H1 (cell line): ENCODE measurements around the gene DNAJC22. TPM values are rescaled to one million over a fixed set of nuclear protein-coding genes. Genes with fewer than 3 reads are reported as not detected.

Experiments
- CTCF ChIA-PET: fragments of 300-600 bp; sonication (Branson Sonifier 250); formaldehyde crosslinking; loops from one replicate; lab custom pipeline; 2021; ENCODE audit not compliant: partially characterized antibody; lab: Charles Lee
- POLR2A ChIA-PET: fragments of 300-600 bp; sonication (Branson Sonifier 250); formaldehyde crosslinking; loops from one replicate; lab custom pipeline; 2021; ENCODE audit warnings: inconsistent platforms; ENCODE audit not compliant: partially characterized antibody; lab: Charles Lee
- DNase-seq, 2 experiments: peaks; one replicate each; pipeline versions ENCODE4 v3.0.0 to v3.0.0-alpha.2; 2010 to 2022; ENCODE audit warnings: low spot score in 2 of 2, low read depth in 1 of 2, mixed read lengths in 1 of 2
- FAIRE-seq: peaks from 2 replicates; lab custom pipeline; 2011; peaks lifted over from hg19 to GRCh38; lab: Jason Lieb, UNC
- H2AFZ ChIP-seq: 2 replicates; pipeline ENCODE4 v1.8.1; 2012; ENCODE audit warnings: low read length, inconsistent platforms
- H2AK5ac ChIP-seq: 2 replicates; pipeline ENCODE4 v1.6.1; 2013; ENCODE audit warnings: low read depth, low read length
- H2BK120ac ChIP-seq: replicated peaks from 2 replicates; pipeline ENCODE3; 2013; ENCODE audit warnings: low read depth, low read length, inconsistent platforms
- H2BK12ac ChIP-seq: 2 replicates; pipeline ENCODE4 v1.6.1; 2013; ENCODE audit warnings: low read depth, low read length
- H2BK15ac ChIP-seq: 2 replicates; pipeline ENCODE4 v1.6.1; 2013; ENCODE audit warnings: low read length
- H2BK20ac ChIP-seq: 2 replicates; pipeline ENCODE4 v1.6.1; 2013; ENCODE audit warnings: low read length
- H2BK5ac ChIP-seq: 2 replicates; pipeline ENCODE4 v1.6.1; 2013; ENCODE audit warnings: low read depth, low read length
- H3K14ac ChIP-seq: 2 replicates; pipeline ENCODE4 v1.6.1; 2013; ENCODE audit warnings: inconsistent platforms; ENCODE audit not compliant: insufficient read length
- H3K18ac ChIP-seq: 2 replicates; pipeline ENCODE4 v1.6.1; 2013; ENCODE audit warnings: low read length; ENCODE audit errors: extremely low read depth
- H3K23ac ChIP-seq: 2 replicates; pipeline ENCODE4 v1.6.1; 2013; ENCODE audit warnings: inconsistent platforms; ENCODE audit not compliant: insufficient read length
- H3K23me2 ChIP-seq: 2 replicates; pipeline ENCODE4 v1.6.1; 2013; ENCODE audit warnings: low read depth, low read length
- H3K27ac ChIP-seq: 2 replicates; pipeline ENCODE4 v1.6.1; 2011; ENCODE audit warnings: low read depth, low read length, inconsistent platforms
- H3K27me3 ChIP-seq, 4 experiments: replicated peaks in 1 of 4; 1 replicate in 1 of 4; 2 replicates in 3 of 4; pipeline versions ENCODE4 v1.6.1 to v1.8.1; 2011 to 2013; ENCODE audit warnings: low read length in 3 of 4, mild to moderate bottlenecking in 3 of 4, inconsistent platforms in 2 of 4, mixed read lengths in 2 of 4, moderate library complexity in 1 of 4; ENCODE audit not compliant: control insufficient read depth in 3 of 4, insufficient read depth in 3 of 4; ENCODE audit errors: extremely low read depth in 1 of 4
- H3K36me3 ChIP-seq, 4 experiments: 2 replicates each; pipeline versions ENCODE4 v1.6.1 to v1.8.1; 2011 to 2013; ENCODE audit warnings: mild to moderate bottlenecking in 4 of 4, low read length in 3 of 4, moderate library complexity in 2 of 4, control low read depth in 1 of 4, inconsistent platforms in 1 of 4; ENCODE audit not compliant: insufficient read depth in 4 of 4, control insufficient read depth in 2 of 4
- H3K4ac ChIP-seq: replicated peaks from 2 replicates; pipeline ENCODE3; 2013; ENCODE audit warnings: low read length, low read depth, mixed read lengths, inconsistent platforms; ENCODE audit not compliant: insufficient read length
- H3K4me1 ChIP-seq, 4 experiments: replicated peaks in 1 of 4; 1 replicate in 1 of 4; 2 replicates in 3 of 4; pipeline versions ENCODE4 v1.6.1 to v1.8.1; 2011 to 2013; ENCODE audit warnings: low read length in 3 of 4, inconsistent platforms in 2 of 4, mixed read lengths in 1 of 4; ENCODE audit not compliant: insufficient read depth in 4 of 4, control insufficient read depth in 3 of 4
- H3K4me2 ChIP-seq, 2 experiments: 2 replicates each; pipeline versions ENCODE4 v1.6.1 to v1.8.1; 2011 to 2013; ENCODE audit warnings: low read depth in 2 of 2, low read length in 2 of 2, control low read depth in 1 of 2, inconsistent platforms in 1 of 2, mild to moderate bottlenecking in 1 of 2; ENCODE audit not compliant: insufficient read depth in 1 of 2
- H3K4me3 ChIP-seq, 4 experiments: fragments of 200-600, 300-600 bp in 1 of 4; sonication (generic), shearing (Covaris generic), sonication (Bioruptor Twin) in 1 of 4; 2 replicates each; pipeline versions ENCODE4 v1.5.1 to v1.8.1; 2011 to 2016; ENCODE audit warnings: low read length in 4 of 4, low read depth in 3 of 4, control low read depth in 2 of 4, inconsistent platforms in 2 of 4, mild to moderate bottlenecking in 2 of 4, mixed read lengths in 1 of 4, moderate library complexity in 1 of 4; ENCODE audit not compliant: insufficient read depth in 2 of 4; ENCODE audit errors: extremely low read depth in 1 of 4
- H3K56ac ChIP-seq: replicated peaks from 2 replicates; pipeline ENCODE3; 2013; ENCODE audit warnings: low read depth, mild to moderate bottlenecking, mixed read lengths, low read length, inconsistent platforms; ENCODE audit not compliant: insufficient read length
- H3K79me1 ChIP-seq: 2 replicates; pipeline ENCODE4 v1.6.1; 2013; ENCODE audit warnings: low read depth, low read length, control low read depth
- H3K79me2 ChIP-seq, 2 experiments: 2 replicates each; pipeline versions ENCODE4 v1.6.1 to v1.8.1; 2012 to 2013; ENCODE audit warnings: low read length in 2 of 2, mild to moderate bottlenecking in 2 of 2, inconsistent platforms in 1 of 2; ENCODE audit not compliant: insufficient read depth in 2 of 2, control insufficient read depth in 1 of 2
- H3K9ac ChIP-seq, 4 experiments: replicated peaks in 1 of 4; 1 replicate in 1 of 4; 2 replicates in 3 of 4; pipeline versions ENCODE4 v1.6.1 to v1.8.1; 2011 to 2013; ENCODE audit warnings: low read depth in 3 of 4, low read length in 3 of 4, control low read depth in 2 of 4, mild to moderate bottlenecking in 2 of 4, moderate library complexity in 2 of 4, inconsistent platforms in 1 of 4; ENCODE audit errors: extremely low read depth in 1 of 4
- H3K9me3 ChIP-seq, 2 experiments: 2 replicates each; pipeline versions ENCODE4 v1.6.1 to v1.8.1; 2012 to 2013; ENCODE audit warnings: mild to moderate bottlenecking in 2 of 2, moderate library complexity in 2 of 2, control low read depth in 1 of 2, inconsistent platforms in 1 of 2, low read depth in 1 of 2, low read length in 1 of 2, mixed read lengths in 1 of 2; ENCODE audit not compliant: insufficient read depth in 2 of 2
- H4K20me1 ChIP-seq, 2 experiments: replicated peaks in 1 of 2; 2 replicates each; pipeline versions ENCODE3 to v1.8.1; 2011 to 2013; ENCODE audit warnings: inconsistent platforms in 2 of 2, low read length in 2 of 2, mild to moderate bottlenecking in 1 of 2; ENCODE audit not compliant: insufficient read depth in 2 of 2, control insufficient read depth in 1 of 2
- H4K5ac ChIP-seq: 2 replicates; pipeline ENCODE4 v1.6.1; 2013; ENCODE audit warnings: low read length, low read depth, mixed read lengths, inconsistent platforms; ENCODE audit not compliant: insufficient read length
- H4K8ac ChIP-seq: 2 replicates; pipeline ENCODE4 v1.8.0; 2013; ENCODE audit warnings: mild to moderate bottlenecking, moderate library complexity, low read length, inconsistent platforms; ENCODE audit not compliant: insufficient read depth; ENCODE audit errors: extremely low read depth
- H4K91ac ChIP-seq: replicated peaks from 2 replicates; pipeline ENCODE3; 2013; ENCODE audit warnings: low read length, mixed read lengths, inconsistent platforms; ENCODE audit not compliant: insufficient read length
- POLR2A ChIP-seq, 2 experiments: IDR thresholded peaks; 1 replicate in 1 of 2; 2 replicates in 1 of 2; pipeline ENCODE4 v1.6.1; 2011; ENCODE audit warnings: low read depth in 2 of 2, low read length in 2 of 2, mild to moderate bottlenecking in 2 of 2; ENCODE audit errors: control extremely low read depth in 1 of 2
- RNF2 ChIP-seq: fragments of 200-900, 300-1000 bp; sonication (generic); IDR thresholded peaks from 2 replicates; pipeline ENCODE4 v1.7.1; 2016; ENCODE audit warnings: borderline replicate concordance, low read depth, mild to moderate bottlenecking, antibody characterized with exemption, low read length; ENCODE audit not compliant: poor library complexity, severe bottlenecking; ENCODE audit errors: missing control alignments
- SIRT6 ChIP-seq: IDR thresholded peaks from one replicate; pipeline ENCODE4 v1.7.1; 2012; ENCODE audit warnings: low read length, inconsistent platforms
- SRF ChIP-seq: IDR thresholded peaks from 2 replicates; pipeline ENCODE4 v1.6.1; 2011; ENCODE audit warnings: mild to moderate bottlenecking, low read depth, low read length, moderate library complexity
- WGBS, 2 experiments: shearing (Covaris generic) in 1 of 2; methylation state at CpG; one replicate each; pipeline versions ENCODE4 v1.1.6 to v1.1.7; 2013 to 2015; ENCODE audit warnings: low lambda C conversion rate in 2 of 2, mixed read lengths in 2 of 2, inconsistent platforms in 1 of 2, low coverage in 1 of 2, missing lambda C conversion rate in 1 of 2; ENCODE audit not compliant: insufficient replicate concordance in 2 of 2, insufficient coverage in 1 of 2, insufficient read length in 1 of 2; ENCODE audit errors: extremely low coverage in 1 of 2, missing lambda C conversion rate in 1 of 2; 5-methylcytosine and 5-hydroxymethylcytosine counted together
- polyA plus RNA-seq, 7 experiments: library from polyadenylated mRNA; depleted of rRNA in 3 of 7; stranded (reverse) in 5 of 7; unstranded in 2 of 7; fragments of >200 nt in 5 of 7; fragments of 200-250 nt in 2 of 7; gene quantifications; 1 replicate in 5 of 7; 2 replicates in 1 of 7; 4 replicates in 1 of 7; pipeline versions ENCODE4 v1.2.1 to v1.2.3, GENCODE V29; 2011 to 2013; ENCODE audit warnings: missing spikeins in 2 of 7, mixed read lengths in 2 of 7
- total RNA-seq: library from RNA; stranded (reverse); fragmentation: NEBNext Ultra II Directional; extraction: Animal tissue kit (Norgen Biotek cat#: 25700); gene quantifications from 2 replicates; pipeline ENCODE4 v1.2.1, GENCODE V29; 2021

The DNAJC22 gene
- total and polyA plus RNA-seq, 2 of the 8 experiments (the other 6 are each of a cell fraction or from before 2014, with no cell fraction given), result 0.20 to 0.39 TPM

- Histone ChIP-seq H2BK12ac (0 out of 2 replicates have a peak overlapping the region, but pooled peaks have one; percentile 31), H4K5ac (no peak overlapping the region), H2BK120ac (no peak overlapping the region), H2BK20ac (no peak overlapping the region), H3K79me2 (no peaks in the 10 kb centered on the region), H2BK15ac (0 out of 2 replicates have a peak overlapping the region, but pooled peaks have one; percentile 61), H3K27me3 (peaks cover 61 to 87% (median 80%) of the 10 kb centered on the region in 4 experiments), H3K56ac (no peak overlapping the region), H3K27ac (no peak overlapping the region), H4K91ac (no peak overlapping the region), H4K8ac (no peak overlapping the region), H3K36me3 (peaks cover 0 to 14% (median 4%) of the 10 kb centered on the region in 4 experiments; a peak in 3 of 8 replicates), H3K4me2 (peak overlapping the region in 1 of 2 experiments; percentile 70; a peak in 1 of 4 replicates), H3K18ac (no peak overlapping the region), H3K14ac (no peak overlapping the region), H3K4ac (no peak overlapping the region), H3K4me3 (0 out of 8 replicates have a peak overlapping the region, but pooled peaks of 1 of the 4 experiments have one; percentile 63), H4K20me1 (peaks cover 4 to 9% of the 10 kb centered on the region in 2 experiments), H3K23me2 (peaks cover 7% of the 10 kb centered on the region; the same call in 1 of the 2 replicates), H3K4me1 (peaks cover 0 to 29% (median 17%) of the 10 kb centered on the region in 4 experiments; a peak in 6 of 7 replicates), H3K9me3 (peaks cover 0 to 6% of the 10 kb centered on the region in 2 experiments; a peak in 1 of 4 replicates), H3K79me1 (no peaks in the 10 kb centered on the region), H2BK5ac (no peak overlapping the region), H2AFZ (no peak overlapping the region), H3K9ac (no peak overlapping the region), H3K23ac (no peak overlapping the region), H2AK5ac (no peak overlapping the region; the same call in 1 of the 2 replicates)
- TF ChIP-seq SRF (no peak), SIRT6 (no peak), POLR2A (IDR thresholded peaks at IDR 0.05; ENCODE audit: control extremely low read depth in 1 of 2, low read depth in 2 of 2, low read length in 2 of 2) (no peak), RNF2 (peak; percentile 47)
- CTCF ChIA-PET, result interaction anchor here (0.6 to 12.7 kb wide), 9 partner anchors 8 to 514 kb away, joined by 3 to 276 read pairs (median 5); partner anchors contain the start of genes DNAJC22 and PRPH
- 70% methylated on average over 16 of the region's 16 CpGs; no CpG with 5 or more reads in 1 of the 2 experiments for WGBS, 2 experiments
- FAIRE-seq, result no peak
- no peak for DNase-seq
- POLR2A ChIA-PET, result interaction anchor here (1.3 to 6.2 kb wide), 4 partner anchors 7 to 40 kb away, joined by 4 to 37 read pairs (median 32); partner anchors contain the start of genes DNAJC22, PRPH and TROAP
Observed at GRCh38 chr12:49335118-49335954, 11.4 kb upstream of the DNAJC22 start.
